Psoas muscle (tissue), 8 donors: Measurements from ENCODE around the gene NDP. TPM values are rescaled to one million over a fixed set of nuclear protein-coding genes. Genes with fewer than 3 reads are reported as not detected.
"Not testable (repeated sequence)": the region's sequence is repeated elsewhere in the genome, so short reads cannot be mapped to it uniquely, and the experiment has no call there.

Experiments used
- ATAC-seq, 4 donors: fragments of 200-7000 bp; cut with Tn5 transposase; one replicate each; pipeline ENCODE4 v1.9.1; 2020; ENCODE audit warnings: moderate library complexity in 3 of 4, mild to moderate bottlenecking in 2 of 4
- DNase-seq, 2 donors: peaks; one replicate each; pipeline ENCODE4 v3.0.0-alpha.2; 2020
- H3K27ac ChIP-seq: fragments of 200-600 bp; one replicate; pipeline ENCODE4 v1.8.0; 2022
- H3K27me3 ChIP-seq, 3 donors: fragments of 200-600 bp in 1 of 3; one replicate each; pipeline versions ENCODE4 v1.6.1 to v1.8.0; 2013 to 2022; ENCODE audit warnings: low read length in 2 of 3, mild to moderate bottlenecking in 2 of 3, moderate library complexity in 1 of 3; ENCODE audit not compliant: insufficient read depth in 3 of 3
- H3K36me3 ChIP-seq, 2 donors: fragments of 200-600 bp in 1 of 2; one replicate each; pipeline versions ENCODE4 v1.6.1 to v1.8.0; 2013 to 2022; ENCODE audit warnings: low read depth in 1 of 2, mild to moderate bottlenecking in 1 of 2, moderate library complexity in 1 of 2; ENCODE audit not compliant: insufficient read depth in 1 of 2
- H3K4me1 ChIP-seq: fragments of 200-600 bp; one replicate; pipeline ENCODE4 v1.8.0; 2022
- H3K4me3 ChIP-seq: fragments of 200-600 bp; one replicate; pipeline ENCODE4 v1.8.0; 2022; ENCODE audit warnings: mild to moderate bottlenecking
- H3K9me3 ChIP-seq: fragments of 200-600 bp; one replicate; pipeline ENCODE4 v1.8.0; 2022
- WGBS, 3 donors: extraction: QIAGEN DNeasy Blood & Tissue Kit; methylation state at CpG; one replicate each; pipeline versions ENCODE4 v1.1.6 to v1.1.7; 2013; 5-methylcytosine and 5-hydroxymethylcytosine counted together
- intact Hi-C, 2 donors: fragments of 100-400 bp; cut with DNase I; formaldehyde crosslinking; loops; one replicate each; pipeline versions ENCODE4 v1.11.0 to v1.14.2; 2022
- polyA plus RNA-seq, 3 donors: library from polyadenylated mRNA; stranded (reverse); fragments of 200-250 nt; gene quantifications; one replicate each; pipeline ENCODE4 v1.2.3, GENCODE V29; 2013
- total RNA-seq, 4 donors: library from RNA; stranded (reverse); fragmentation: NEBNext Ultra II Directional in 2 of 4; extraction: Animal tissue kit (Norgen Biotek cat#: 25700) in 2 of 4; gene quantifications; one replicate each; pipeline versions ENCODE4 v1.2.1 to v1.2.4, GENCODE V29; 2021 to 2023
- TF ChIP-seq, protein P1 (sequence below): fragments of 200-600 bp; IDR thresholded peaks from one replicate; pipeline ENCODE4 v1.8.0; 2022; ENCODE audit warnings: antibody characterized with exemption
- donor health status: healthy with polysubstance abuse.
- donor health status: DM: no; HTN: no; CAD: no; lungs with moderate emphysema.
- donor health status: Bipolar disorder and iron deficiency.
- donor health status: healthy.
- donor health status: DM: yes; HTN: yes; CAD: no.
- donor health status: DM: no; HTN: no; CAD: no.
- donor health status: DM: no; HTN: no; CAD: no.
- donor health status: DM: yes; HTN: yes; CAD: no.

NDP gene
- total and polyA plus RNA-seq, 7 donors = 0.01 to 0.21 TPM; not detected in 5

DNA sequence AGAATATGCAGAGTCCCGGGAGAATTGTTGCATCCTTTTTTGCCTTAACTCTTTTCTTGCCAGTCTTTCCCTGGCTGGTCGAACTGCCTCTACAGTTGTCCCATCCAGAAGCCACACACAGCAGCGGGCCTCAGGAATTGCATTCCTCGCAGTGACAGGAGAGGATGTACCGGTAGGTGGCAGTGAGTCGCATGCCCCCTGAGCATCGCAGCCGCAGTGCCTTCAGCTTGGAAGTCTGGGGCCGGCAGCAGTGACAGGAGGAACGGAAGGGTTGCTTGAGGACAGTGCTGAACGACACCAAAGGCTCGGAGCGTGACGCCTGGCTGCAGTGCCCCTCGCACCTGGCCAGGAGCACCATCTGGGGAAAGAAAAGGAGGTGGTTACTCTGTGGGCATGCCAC, 23.5 kb downstream of the NDP start:
- H3K9me3 ChIP-seq = no peaks in the 10 kb centered on the region
- ATAC-seq (peak in 1 of 4 donors; percentile 45), DNase-seq (peak in 1 of 2 donors; percentile 16)
- H3K4me3 ChIP-seq = no peak overlapping the region
- TF ChIP-seq, protein P1, sequence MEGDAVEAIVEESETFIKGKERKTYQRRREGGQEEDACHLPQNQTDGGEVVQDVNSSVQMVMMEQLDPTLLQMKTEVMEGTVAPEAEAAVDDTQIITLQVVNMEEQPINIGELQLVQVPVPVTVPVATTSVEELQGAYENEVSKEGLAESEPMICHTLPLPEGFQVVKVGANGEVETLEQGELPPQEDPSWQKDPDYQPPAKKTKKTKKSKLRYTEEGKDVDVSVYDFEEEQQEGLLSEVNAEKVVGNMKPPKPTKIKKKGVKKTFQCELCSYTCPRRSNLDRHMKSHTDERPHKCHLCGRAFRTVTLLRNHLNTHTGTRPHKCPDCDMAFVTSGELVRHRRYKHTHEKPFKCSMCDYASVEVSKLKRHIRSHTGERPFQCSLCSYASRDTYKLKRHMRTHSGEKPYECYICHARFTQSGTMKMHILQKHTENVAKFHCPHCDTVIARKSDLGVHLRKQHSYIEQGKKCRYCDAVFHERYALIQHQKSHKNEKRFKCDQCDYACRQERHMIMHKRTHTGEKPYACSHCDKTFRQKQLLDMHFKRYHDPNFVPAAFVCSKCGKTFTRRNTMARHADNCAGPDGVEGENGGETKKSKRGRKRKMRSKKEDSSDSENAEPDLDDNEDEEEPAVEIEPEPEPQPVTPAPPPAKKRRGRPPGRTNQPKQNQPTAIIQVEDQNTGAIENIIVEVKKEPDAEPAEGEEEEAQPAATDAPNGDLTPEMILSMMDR = peak; percentile 27
- 5 to 12% (median 7%) methylated on average over 15 of the region's 15 CpGs for whole genome bisulfite sequencing, 3 donors
- H3K27ac ChIP-seq = no peak overlapping the region
- no peaks in the 10 kb centered on the region for H3K36me3 ChIP-seq
- intact Hi-C loops = loop anchor here in 1 of 2 donors (10.0 kb wide), 1 partner anchor 1245 kb away; no protein-coding TSS in a partner anchor
- no peaks in the 10 kb centered on the region for H3K4me1 ChIP-seq
- peaks cover 0 to 4% (median 0%) of the 10 kb centered on the region in 3 donors for H3K27me3 ChIP-seq

- 60 to 70% (median 67%) methylated on average over 2 of the region's 2 CpGs for WGBS, 3 donors
- Histone ChIP-seq H3K27ac (no peak overlapping the region), H3K4me3 (no peak overlapping the region), H3K27me3 (peaks cover 0 to 13% (median 0%) of the 10 kb centered on the region in 3 donors), H3K9me3 (no peaks in the 10 kb centered on the region), H3K4me1 (no peaks in the 10 kb centered on the region), H3K36me3 (no peaks in the 10 kb centered on the region)
- DNase-seq (no peak), ATAC-seq (peak in 1 of 4 donors; percentile 75)
- TF ChIP-seq, protein P1 = no peak
- intact Hi-C loops = no loop called here
Observed at GRCh38 chrX:43940816-43941474, 32.2 kb downstream of the NDP start.

GRCh38 chrX:43939187-43939926, 33.8 kb downstream of the NDP start:
- no peak overlapping the region for H3K27ac ChIP-seq
- DNase-seq = no peak
- intact Hi-C loops = loop anchor here (2.0 to 5.0 kb wide), 2 partner anchors 102 to 103 kb away; no protein-coding TSS in a partner anchor
- H3K9me3 ChIP-seq = no peaks in the 10 kb centered on the region
- 91 to 96% (median 94%) methylated on average over 3 of the region's 3 CpGs for WGBS, 3 donors
- peak in 2 of 4 donors; percentile 53 to 74 for ATAC-seq
- H3K36me3 ChIP-seq = no peaks in the 10 kb centered on the region
- H3K4me3 ChIP-seq = no peak overlapping the region
- H3K27me3 ChIP-seq = peaks cover 0 to 13% (median 0%) of the 10 kb centered on the region in 3 donors
- TF ChIP-seq, protein P1 = peak; percentile 33
- no peaks in the 10 kb centered on the region for H3K4me1 ChIP-seq

- H3K9me3 ChIP-seq, H3K27me3 ChIP-seq, H3K4me3 ChIP-seq, intact Hi-C loops, H3K27ac ChIP-seq, DNase-seq, H3K4me1 ChIP-seq, ATAC-seq, H3K36me3 ChIP-seq: not testable (repeated sequence)
- WGBS, 3 donors = 68 to 91% (median 90%) methylated on average over 3 of the region's 3 CpGs
Observed at GRCh38 chrX:43922032-43922431, 51.2 kb downstream of the NDP start.

GRCh38 chrX:43910772-43911171, 62.4 kb downstream of the NDP start:
- H3K27ac ChIP-seq, H3K9me3 ChIP-seq, H3K36me3 ChIP-seq, DNase-seq, H3K4me1 ChIP-seq, ATAC-seq, H3K4me3 ChIP-seq, H3K27me3 ChIP-seq, intact Hi-C loops: not testable (repeated sequence)
- 78 to 96% (median 95%) methylated on average over 8 of the region's 8 CpGs for WGBS, 3 donors
